HL-60/S4 treated with retinoic acid at 250 ng/mL for 4 days and 3 days (cell line): ENCODE results near the gene DEFB112.

Source experiments
- in situ Hi-C: fragments of 300-500 bp; cut with MboI; formaldehyde crosslinking; loops from 2 replicates; pipeline ENCODE4 v1.7.0; 2022; ENCODE audit warnings: low sequenced_read_pairs

Gene DEFB112

GRCh38 chr6:50049829-50050228, at the start of gene DEFB112:
TSS of gene DEFB112 (minus strand) at chr6:50049929. CDS start at chr6:50049869, 60 bp downstream.
- in situ Hi-C loops, result no loop called here

DNA sequence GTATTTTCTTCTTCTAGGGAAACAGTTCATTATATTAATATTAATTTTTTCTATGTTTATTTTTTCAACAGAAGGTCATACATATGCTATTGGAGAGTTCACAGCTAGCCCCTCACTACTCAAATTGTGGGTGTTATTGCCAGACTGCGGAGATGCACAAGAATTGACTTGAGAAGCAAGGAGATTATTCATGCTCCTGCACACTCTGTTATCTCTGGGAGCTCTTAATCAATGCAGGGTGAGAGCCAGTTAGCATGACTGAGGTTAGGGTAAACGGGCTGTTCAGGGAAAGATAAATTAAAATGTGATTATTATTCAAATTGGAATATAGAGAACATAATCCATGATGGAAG, 48.9 kb upstream of the DEFB112 start:
- in situ Hi-C loops, result no loop called here

DNA sequence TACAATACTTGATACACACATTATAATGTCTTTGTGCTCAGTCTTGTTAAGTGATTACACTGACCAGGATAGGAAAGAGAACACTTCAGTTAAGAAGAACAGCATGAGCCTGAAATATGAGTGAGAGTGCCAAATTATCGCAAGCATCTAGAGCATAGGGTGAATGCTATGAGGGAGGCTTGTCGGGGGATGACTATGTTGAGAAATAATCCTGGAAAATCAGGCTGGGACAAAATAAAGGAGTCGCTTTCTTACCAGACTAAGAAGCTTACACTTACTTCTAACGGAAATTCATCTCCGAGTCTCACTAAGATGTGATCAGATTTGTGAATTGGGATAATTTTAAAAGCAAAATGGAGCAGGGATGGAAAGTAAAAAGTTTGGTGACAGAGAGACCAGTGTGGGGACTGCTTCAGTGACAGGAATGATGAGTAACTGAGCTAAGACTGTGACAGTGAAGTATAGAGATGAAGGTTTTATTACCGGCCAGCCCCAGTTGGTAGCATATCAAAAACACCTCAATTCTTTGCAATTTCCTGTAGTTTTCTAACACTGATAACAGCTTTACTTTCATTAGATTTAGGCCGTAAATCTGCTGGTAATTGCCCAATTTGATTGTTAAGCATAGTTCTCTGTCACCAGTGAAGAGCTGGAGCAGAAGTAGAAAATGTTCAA, 48.4 kb upstream of the DEFB112 start:
- in situ Hi-C loops, result no loop called here

DNA sequence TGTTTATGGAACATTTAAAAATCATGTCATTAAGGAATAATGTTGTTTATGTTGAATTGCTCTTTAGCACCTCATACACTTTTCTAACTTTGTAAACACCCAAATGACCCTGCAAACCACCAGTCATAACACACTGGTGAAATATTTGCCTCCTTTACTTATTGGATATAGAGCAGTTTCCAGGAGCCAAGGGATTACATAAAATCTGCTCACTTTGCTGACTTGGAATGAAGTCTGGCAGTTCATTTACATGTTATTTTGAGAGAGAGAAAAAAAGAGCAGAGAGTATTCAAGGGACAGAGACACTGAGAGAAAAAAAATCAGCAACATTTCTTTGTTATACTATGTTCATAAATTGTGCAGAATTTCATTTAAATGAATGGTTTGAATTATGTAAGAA, 46.6 kb upstream of the DEFB112 start:
- in situ Hi-C loops, result no loop called here

DNA sequence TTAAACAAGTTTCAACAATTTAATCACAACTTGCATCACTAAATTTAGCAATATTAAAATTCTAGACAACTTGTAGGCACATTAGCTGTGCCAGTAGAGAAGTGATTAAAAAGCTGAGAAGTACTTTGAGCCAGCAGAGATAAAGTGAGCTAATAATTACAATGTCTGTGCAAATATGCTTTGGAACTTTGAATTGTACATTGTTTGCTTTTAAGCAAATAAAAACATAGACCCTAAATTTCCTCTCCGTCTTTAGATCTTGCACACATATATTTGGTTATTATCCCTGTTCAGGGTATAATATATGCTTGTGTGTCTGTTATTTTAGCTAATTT, 44.2 kb upstream of the DEFB112 start:
- in situ Hi-C loops, result no loop called here

GRCh38 chr6:50093116-50093937, 43.6 kb upstream of the DEFB112 start:
- in situ Hi-C loops, result no loop called here

GRCh38 chr6:50091641-50092040, 41.9 kb upstream of the DEFB112 start:
- in situ Hi-C loops, result no loop called here

- in situ Hi-C loops, result no loop called here
These were observed 40.2 kb upstream of the DEFB112 start for GRCh38 chr6:50089911-50090310.

DNA sequence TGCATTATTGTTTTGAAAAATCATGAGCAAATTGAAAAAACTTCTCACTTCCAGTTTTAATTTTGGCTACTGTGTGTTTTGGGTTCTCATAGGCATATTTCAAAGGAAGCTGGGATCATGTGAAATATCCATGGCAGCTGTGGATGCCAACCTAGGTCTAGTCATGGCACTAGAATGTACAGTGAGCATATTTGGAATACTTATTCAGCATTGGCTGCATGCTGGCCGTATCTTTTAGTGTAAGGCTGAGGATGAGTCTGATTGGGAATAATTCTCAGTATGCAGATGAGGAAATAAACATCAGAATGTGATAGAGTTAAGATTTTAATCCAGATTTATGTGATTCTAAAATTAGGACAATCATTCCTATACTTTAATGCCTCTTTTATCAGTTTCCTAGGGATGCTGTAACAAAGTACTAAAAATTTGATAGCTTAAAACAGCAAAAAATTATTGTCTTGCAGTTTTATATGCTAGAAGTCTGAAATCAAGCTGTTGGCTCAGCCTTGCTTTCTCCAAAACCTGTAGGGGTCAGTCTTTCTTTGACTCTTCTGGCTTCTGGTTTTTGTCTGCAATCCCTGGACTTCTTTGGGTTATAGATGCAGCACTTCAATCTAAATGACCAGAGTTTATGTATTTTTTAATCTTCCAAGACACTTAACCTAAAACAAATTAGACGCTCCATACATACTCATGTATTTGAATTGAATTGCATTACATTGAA, 37.7 kb upstream of the DEFB112 start:
- in situ Hi-C loops, result no loop called here

- in situ Hi-C loops, result no loop called here
These were observed 27.7 kb upstream of the DEFB112 start for GRCh38 chr6:50077385-50077784.

DNA sequence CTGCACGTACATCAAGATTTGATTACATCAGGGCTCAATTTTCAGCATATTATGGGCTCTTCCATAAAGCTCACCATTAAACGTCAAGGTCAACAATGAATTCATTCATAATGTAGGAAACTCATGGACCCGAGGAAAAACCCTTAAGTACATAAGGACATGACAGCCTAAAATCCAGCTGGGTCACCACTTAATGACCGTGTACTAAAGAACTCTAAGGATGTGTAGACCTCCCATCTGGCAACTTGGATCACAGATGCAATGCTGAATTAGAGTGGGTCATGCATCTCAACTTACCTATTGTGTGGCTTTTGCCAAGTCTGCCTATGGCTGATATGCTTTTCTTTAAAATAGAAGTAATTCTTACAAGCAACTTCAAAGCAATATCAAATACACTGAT, 26.7 kb upstream of the DEFB112 start:
- in situ Hi-C loops, result no loop called here

GRCh38 chr6:50071921-50072320, 22.2 kb upstream of the DEFB112 start:
- in situ Hi-C loops, result no loop called here

DNA sequence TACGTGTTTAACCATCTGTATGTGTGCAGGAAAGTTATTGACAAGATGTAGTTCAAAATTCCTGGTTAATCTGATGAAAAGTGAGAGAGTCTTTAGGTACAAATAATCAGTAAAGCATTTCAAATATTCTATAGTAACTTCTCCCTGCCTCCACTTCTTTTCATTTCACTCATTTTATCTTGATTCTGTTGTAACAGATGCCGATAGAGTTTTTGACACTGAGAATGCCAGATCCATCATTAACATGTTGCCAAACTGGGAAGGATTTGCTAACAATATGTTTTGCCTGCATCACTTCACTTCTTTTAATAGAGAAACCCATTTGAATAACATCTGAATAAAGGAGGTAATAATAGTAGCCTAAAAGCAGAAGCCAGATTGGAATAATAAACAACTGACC, 20.4 kb upstream of the DEFB112 start:
- in situ Hi-C loops, result no loop called here

DNA sequence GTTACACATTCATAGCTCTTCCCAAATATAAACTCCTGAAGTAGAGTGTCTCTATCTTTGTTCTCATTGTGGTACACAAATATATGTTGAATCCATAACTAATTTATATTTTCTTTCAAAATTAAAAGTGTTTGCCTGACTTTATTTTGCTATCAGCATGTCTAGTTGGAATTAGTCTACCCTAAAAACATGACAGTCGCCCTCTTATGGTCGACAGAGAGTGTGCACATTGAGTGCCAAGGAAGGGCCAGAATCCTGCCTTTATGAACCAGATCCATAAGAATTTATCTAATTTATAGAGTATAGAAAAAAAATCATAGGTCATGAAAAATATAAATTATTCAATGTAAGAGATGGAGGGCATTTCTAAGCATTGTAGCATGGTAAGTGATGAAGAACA, 12.3 kb upstream of the DEFB112 start:
- in situ Hi-C loops, result no loop called here

DNA sequence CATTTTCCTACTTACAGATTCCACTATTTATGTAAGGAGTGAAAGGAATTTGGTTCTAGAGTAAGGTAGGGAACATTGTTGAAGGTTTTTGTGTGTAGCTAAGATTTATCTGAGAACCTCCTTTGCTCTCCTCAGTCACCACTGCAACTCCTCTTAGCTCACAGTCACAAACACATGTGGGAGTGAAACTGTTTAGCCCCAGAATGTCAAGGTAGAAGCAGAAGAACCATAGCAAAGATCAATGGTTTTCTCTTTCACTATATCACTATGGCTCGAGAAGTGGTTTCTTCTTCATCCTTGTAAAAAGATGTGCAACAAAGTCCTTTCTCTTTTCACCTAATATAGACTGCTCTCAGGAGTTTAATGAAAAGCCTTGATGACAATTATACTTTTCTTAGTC, 6.5 kb upstream of the DEFB112 start:
- in situ Hi-C loops, result no loop called here

DNA sequence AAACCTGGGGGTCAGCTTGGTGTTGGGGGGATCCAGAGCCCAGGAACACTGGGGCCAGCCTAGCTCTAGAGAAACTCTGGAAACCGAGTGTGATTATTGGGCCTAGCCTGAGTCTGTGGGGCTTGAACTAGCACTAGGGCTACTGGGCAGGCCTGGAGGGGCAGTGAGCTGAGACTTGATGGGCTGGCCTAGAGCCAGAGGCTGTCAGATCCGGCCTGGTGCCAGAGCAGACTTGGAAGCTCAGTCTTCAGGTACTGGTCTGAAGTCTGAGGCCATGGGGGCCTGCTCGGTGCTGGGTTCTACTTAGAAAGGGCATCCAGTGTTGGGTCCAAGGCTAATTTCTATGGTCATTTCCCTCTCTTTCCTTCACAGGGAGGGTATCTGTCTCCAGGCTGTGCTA, 2.7 kb downstream of the DEFB112 start:
- in situ Hi-C loops, result no loop called here

DNA sequence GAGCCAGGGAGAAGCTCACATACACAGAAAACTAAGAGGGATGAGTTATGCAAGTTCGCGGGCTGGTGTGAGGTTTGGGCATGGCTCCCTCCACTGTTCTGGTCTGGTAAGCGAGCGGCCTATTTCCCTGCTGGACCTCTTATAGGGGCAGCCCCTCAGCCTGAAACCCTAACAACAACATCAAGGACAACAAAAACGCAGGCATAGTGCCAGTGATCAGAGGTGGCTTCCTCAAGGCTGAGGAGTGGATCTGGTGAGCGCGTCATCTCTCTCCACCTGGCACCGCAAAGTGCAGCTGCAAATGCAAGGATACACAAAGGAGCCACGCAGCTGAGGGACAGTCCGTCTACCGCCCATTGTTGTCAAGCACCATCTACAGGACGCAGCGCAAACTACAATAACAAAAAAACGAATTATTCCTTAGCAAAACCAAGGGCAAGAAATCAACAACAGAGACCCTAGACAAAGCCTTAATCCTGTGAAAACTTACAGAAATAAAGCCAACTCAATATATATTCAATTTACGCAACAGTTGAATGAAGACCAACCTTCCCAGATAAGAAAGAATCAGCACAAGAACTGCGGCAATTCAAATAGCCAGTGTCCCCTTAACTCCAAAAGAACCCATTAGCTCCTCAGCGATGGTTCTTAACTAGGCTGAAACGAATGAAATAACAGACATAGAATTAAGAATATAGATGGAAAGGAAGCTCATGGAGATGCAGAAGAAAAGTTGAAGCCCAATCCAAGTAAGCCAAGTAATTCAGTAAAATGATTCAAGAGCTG, 18.8 kb downstream of the DEFB112 start:
- in situ Hi-C loops, result no loop called here

DNA sequence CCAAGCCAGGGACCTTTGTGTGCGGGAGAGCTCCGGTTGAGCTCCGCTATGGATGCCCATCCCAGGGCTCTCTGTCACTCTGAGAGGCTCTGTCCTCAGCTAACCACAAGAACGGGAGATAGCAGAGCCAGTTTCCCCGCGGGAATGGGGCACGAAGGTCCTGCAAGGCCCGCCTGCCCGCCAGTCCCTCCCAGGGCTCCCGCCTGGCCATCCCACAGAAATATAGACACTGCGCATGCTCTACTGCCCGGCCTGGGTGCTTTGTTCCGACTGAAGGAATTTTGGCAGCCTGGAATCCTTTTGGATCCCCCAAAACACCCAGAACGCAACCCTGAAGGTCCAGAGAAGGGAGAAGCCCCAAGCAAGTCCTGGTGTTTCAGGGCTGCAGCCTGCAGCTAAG, 19.4 kb downstream of the DEFB112 start:
- in situ Hi-C loops, result no loop called here

DNA sequence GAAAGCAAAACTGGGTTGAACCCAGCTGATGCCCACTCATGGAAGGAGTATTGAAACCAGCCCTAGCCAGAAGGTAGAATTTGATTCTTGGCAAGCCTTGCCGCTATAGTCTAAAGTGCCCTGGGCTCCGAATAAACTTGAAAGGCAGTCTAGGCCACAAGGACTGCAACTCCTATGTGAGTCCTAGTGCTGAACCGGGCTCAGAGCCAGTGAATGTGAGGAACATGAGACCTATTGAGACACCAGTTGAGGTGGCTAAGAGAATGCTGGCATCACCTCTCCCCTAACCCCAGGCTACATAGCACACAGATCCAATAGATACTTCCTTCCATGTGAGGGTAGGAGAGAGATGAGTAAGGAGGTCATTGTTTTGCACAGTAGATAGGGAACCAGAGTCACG, 24.5 kb downstream of the DEFB112 start:
- in situ Hi-C loops, result no loop called here

GRCh38 chr6:50021894-50022293, 27.8 kb downstream of the DEFB112 start, which contains the start of gene DEFB110:
TSS of gene DEFB110 (minus strand) at chr6:50021994. CDS start at chr6:50021935, 59 bp downstream.
- in situ Hi-C loops, result no loop called here

DNA sequence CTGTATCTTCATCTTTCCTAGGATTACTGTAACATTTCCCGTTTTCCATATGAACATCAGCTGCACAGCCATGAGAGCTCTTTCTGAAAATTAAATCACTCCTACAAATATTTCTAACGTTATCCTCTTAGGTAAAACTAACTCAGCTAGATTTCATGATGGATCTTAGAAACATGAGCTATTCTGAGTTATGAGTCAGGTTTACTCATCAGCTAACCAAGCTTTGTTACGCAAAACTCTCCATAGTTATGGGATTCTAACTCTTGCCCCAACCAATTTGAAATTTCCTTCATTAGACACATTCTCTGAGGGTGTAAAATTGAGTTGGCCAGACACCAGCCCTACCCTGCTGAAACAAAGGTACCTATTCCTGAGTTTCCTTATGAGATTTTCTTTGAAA, 41.9 kb downstream of the DEFB112 start:
- in situ Hi-C loops, result no loop called here
